A549 (cell line): ENCODE results near the gene KBTBD13. TPM values are rescaled to one million over a fixed set of nuclear protein-coding genes. Genes with fewer than 3 reads are reported as not detected.

ENCODE experiments used
- ATAC-seq, 2 experiments: fragments of 200-7000 bp in 1 of 2; fragments of >200 bp in 1 of 2; cut with Nextera tagmentation in 1 of 2; cut with Tn5 transposase in 1 of 2; 3 replicates each; pipeline versions ENCODE4 v1.8.0 to v1.9.1; 2018 to 2020; ENCODE audit warnings: mild to moderate bottlenecking in 1 of 2, moderate library complexity in 1 of 2
- CTCF ChIA-PET: fragments of 300-600 bp; sonication (Branson Sonifier 250); formaldehyde crosslinking; extraction: SDS; loops from one replicate; lab custom pipeline; 2021; ENCODE audit warnings: antibody characterized with exemption, inconsistent platforms; lab: Yijun Ruan, JAX
- POLR2A ChIA-PET: fragments of 350-600 bp; formaldehyde crosslinking; extraction: SDS; loops from one replicate; lab custom pipeline; 2021; ENCODE audit warnings: antibody characterized with exemption, inconsistent platforms; lab: Yijun Ruan, JAX
- DNase-seq, 2 experiments: peaks; one replicate each; pipeline versions ENCODE4 v3.0.0 to v3.0.0-alpha.2; 2011 to 2016; ENCODE audit warnings: low read depth in 1 of 2, low spot score in 1 of 2
- FAIRE-seq: peaks from 2 replicates; lab custom pipeline; 2011; peaks lifted over from hg19 to GRCh38; lab: Jason Lieb, UNC
- H3K27ac ChIP-seq, 2 experiments: fragments of >200 bp; sonication (Bioruptor Twin); formaldehyde crosslinking; 3 replicates each; pipeline ENCODE4 v1.5.1; 2016 to 2017
- H3K4me1 ChIP-seq: fragments of >200 bp; sonication (Bioruptor Twin); formaldehyde crosslinking; 3 replicates; pipeline ENCODE4 v1.6.1; 2016
- H3K4me2 ChIP-seq: fragments of >200 bp; sonication (Bioruptor Twin); formaldehyde crosslinking; 3 replicates; pipeline ENCODE4 v1.6.1; 2016
- H3K4me3 ChIP-seq: fragments of >200 bp; sonication (Bioruptor Twin); formaldehyde crosslinking; 3 replicates; pipeline ENCODE4 v1.5.1; 2016
- H3K9me3 ChIP-seq: fragments of >200 bp; sonication (Bioruptor Twin); formaldehyde crosslinking; 3 replicates; pipeline ENCODE4 v1.6.1; 2016
- CBX2 ChIP-seq: fragments of 200-600 bp; sonication (generic); IDR thresholded peaks from 2 replicates; pipeline ENCODE4 v1.6.1; 2016; ENCODE audit warnings: low read depth, mild to moderate bottlenecking, borderline replicate concordance
- CBX8 ChIP-seq: fragments of 200-600 bp; sonication (generic); IDR thresholded peaks from 2 replicates; pipeline ENCODE4 v1.6.1; 2016
- CHD2 ChIP-seq: fragments of 150-350 bp; IDR thresholded peaks from 2 replicates; pipeline ENCODE4 v1.6.1; 2014; ENCODE audit warnings: low read length; ENCODE audit not compliant: partially characterized antibody
- CHD4 ChIP-seq: fragments of 200-600 bp; sonication (generic); IDR thresholded peaks from 2 replicates; pipeline ENCODE4 v1.6.1; 2016; ENCODE audit warnings: antibody characterized with exemption, mild to moderate bottlenecking, borderline replicate concordance
- EHF ChIP-seq: fragments of 250-450 bp; sonication (Bioruptor Pico); IDR thresholded peaks from 2 replicates; pipeline ENCODE4 v1.5.0; 2020; ENCODE audit warnings: mild to moderate bottlenecking
- EHMT2 ChIP-seq: fragments of 200-600 bp; sonication (generic); IDR thresholded peaks from 2 replicates; pipeline ENCODE4 v1.6.1; 2016; ENCODE audit warnings: antibody characterized with exemption, low read depth, mild to moderate bottlenecking, moderate library complexity
- FOSL2 ChIP-seq, 2 experiments: fragments of 450-650 bp in 1 of 2; fragments of >200 bp in 1 of 2; sonication (Bioruptor Twin) in 1 of 2; formaldehyde crosslinking; IDR thresholded peaks; 2 replicates each; pipeline versions ENCODE4 v1.5.0 to v1.6.1; 2016 to 2020; ENCODE audit warnings: mild to moderate bottlenecking in 1 of 2, moderate library complexity in 1 of 2
- HDAC2 ChIP-seq: fragments of 200-600 bp; sonication (generic); IDR thresholded peaks from 2 replicates; pipeline ENCODE4 v1.6.1; 2016
- HOXB5 ChIP-seq: fragments of 250-450 bp; sonication (Bioruptor Pico); IDR thresholded peaks from 2 replicates; pipeline ENCODE4 v1.5.0; 2020; ENCODE audit warnings: mild to moderate bottlenecking, moderate library complexity
- JUN ChIP-seq, 2 experiments: fragments of >200 bp; sonication (Bioruptor Twin); formaldehyde crosslinking; IDR thresholded peaks; 2 replicates in 1 of 2; 3 replicates in 1 of 2; pipeline ENCODE4 v1.6.1; 2016 to 2017
- JUNB ChIP-seq: fragments of >200 bp; sonication (Bioruptor Twin); formaldehyde crosslinking; IDR thresholded peaks from 2 replicates; pipeline ENCODE4 v1.6.1; 2016
- MAFK ChIP-seq: fragments of 450-650 bp; IDR thresholded peaks from 2 replicates; pipeline ENCODE4 v1.6.1; 2014; ENCODE audit not compliant: partially characterized antibody
- PHF8 ChIP-seq: fragments of 200-600 bp; sonication (generic); IDR thresholded peaks from 2 replicates; pipeline ENCODE4 v1.6.1; 2016; ENCODE audit warnings: low read depth, mild to moderate bottlenecking, antibody characterized with exemption, moderate library complexity, borderline replicate concordance
- RARB ChIP-seq: fragments of 250-450 bp; sonication (Bioruptor Pico); IDR thresholded peaks from 2 replicates; pipeline ENCODE4 v1.8.0; 2021; ENCODE audit warnings: mild to moderate bottlenecking, moderate library complexity
- RFX5 ChIP-seq: fragments of 450-650 bp; IDR thresholded peaks from 2 replicates; pipeline ENCODE4 v1.7.1; 2014; ENCODE audit warnings: antibody characterized with exemption, mild to moderate bottlenecking, moderate library complexity
- RNF2 ChIP-seq: fragments of 200-600 bp; sonication (generic); IDR thresholded peaks from 2 replicates; pipeline ENCODE4 v1.6.1; 2016; ENCODE audit warnings: low read depth, mild to moderate bottlenecking, antibody characterized with exemption, moderate library complexity, borderline replicate concordance
- SREBF2 ChIP-seq: fragments of 450-650 bp; IDR thresholded peaks from 2 replicates; pipeline ENCODE4 v1.6.1; 2014; ENCODE audit warnings: mild to moderate bottlenecking, moderate library complexity
- TFCP2L1 ChIP-seq: fragments of 250-450 bp; sonication (Bioruptor Pico); IDR thresholded peaks from 2 replicates; pipeline ENCODE4 v1.5.0; 2021; ENCODE audit warnings: mild to moderate bottlenecking
- TP53 ChIP-seq: fragments of 250-450 bp; sonication (Bioruptor Pico); IDR thresholded peaks from 2 replicates; pipeline ENCODE4 v1.5.0; 2021; ENCODE audit warnings: mild to moderate bottlenecking, moderate library complexity
- ZC3H11A ChIP-seq: fragments of 450-650 bp; IDR thresholded peaks from 2 replicates; pipeline ENCODE4 v1.6.1; 2014; ENCODE audit warnings: antibody characterized with exemption, mild to moderate bottlenecking
- ZFP36 ChIP-seq: fragments of 450-650 bp; IDR thresholded peaks from 2 replicates; pipeline ENCODE4 v1.6.1; 2014; ENCODE audit warnings: borderline replicate concordance; ENCODE audit not compliant: partially characterized antibody
- WGBS: methylation state at CpG from one replicate; pipeline ENCODE4 v1.1.6; 2017; ENCODE audit errors: missing lambda C conversion rate; 5-methylcytosine and 5-hydroxymethylcytosine counted together
- polyA plus RNA-seq, 4 experiments: library from polyadenylated mRNA; depleted of rRNA in 3 of 4; stranded (reverse); fragments of >200 nt; fragmentation: RNase III in 1 of 4; extraction: RNeasy Plus Mini Kit Qiagen cat#74134 plus additional on column Dnase treatment in 1 of 4; gene quantifications; 2 replicates in 3 of 4; 3 replicates in 1 of 4; pipeline ENCODE4 v1.2.3, GENCODE V29; 2011 to 2017
- TF ChIP-seq, protein P1 (sequence below): fragments of 200-600 bp; sonication (generic); IDR thresholded peaks from 2 replicates; pipeline ENCODE4 v1.6.1; 2016; ENCODE audit warnings: antibody characterized with exemption, mild to moderate bottlenecking, moderate library complexity
- TF ChIP-seq, protein P2 (sequence below): fragments of >200 bp; sonication (Bioruptor Twin); formaldehyde crosslinking; IDR thresholded peaks from 3 replicates; pipeline ENCODE4 v1.5.1; 2016
- TF ChIP-seq, protein P3 (sequence below): fragments of 150-350 bp; IDR thresholded peaks from 2 replicates; pipeline ENCODE4 v1.6.1; 2014; ENCODE audit warnings: low read depth, mild to moderate bottlenecking, low read length
- TF ChIP-seq, protein P4 (sequence below): IDR thresholded peaks from 2 replicates; pipeline ENCODE4 v1.6.1; 2012
- TF ChIP-seq, protein P5 (sequence below): IDR thresholded peaks from 2 replicates; pipeline ENCODE4 v1.6.1; 2012; ENCODE audit warnings: low read depth, borderline replicate concordance

Gene KBTBD13
- polyA plus RNA-seq, 2 of the 4 experiments (the other 2 are of a cell fraction), result not detected

DNA sequence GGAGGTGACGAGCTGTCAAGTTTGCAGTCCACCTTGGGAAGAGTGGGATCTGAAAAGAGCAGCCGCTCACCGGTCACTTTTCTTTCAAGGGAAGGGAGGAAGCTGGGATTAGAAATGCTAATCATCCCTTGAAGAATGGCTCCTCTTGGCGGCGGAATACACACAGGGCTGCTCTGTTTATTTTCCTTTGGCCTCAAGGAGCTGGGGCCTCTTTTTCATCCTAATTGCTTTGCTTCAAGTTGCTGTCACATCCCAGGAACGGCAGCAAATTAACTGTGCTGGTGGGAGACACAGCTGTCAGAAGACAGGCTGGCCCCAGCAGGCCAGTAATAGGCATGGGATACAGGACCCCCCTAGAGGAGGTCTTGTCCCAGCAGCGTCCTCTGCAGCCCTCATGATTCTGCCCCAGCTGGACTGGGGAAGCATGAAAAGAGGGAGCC is 6.7 kb downstream of the KBTBD13 start:
- FAIRE-seq (no peak), ATAC-seq (no peak), DNase-seq (no peak)
- H3K4me3 ChIP-seq, result no peak overlapping the region
- H3K9me3 ChIP-seq, result no peaks in the 10 kb centered on the region
- H3K4me1 ChIP-seq, result peaks cover under 1% of the 10 kb centered on the region; the same call in 1 of the 3 replicates
- H3K27ac ChIP-seq, result no peak overlapping the region
- H3K4me2 ChIP-seq, result no peak overlapping the region
- POLR2A ChIA-PET, result interaction anchor here (0.6 kb wide), 1 partner anchor 9 kb away, joined by 4 read pairs; no protein-coding TSS in a partner anchor
- WGBS, result 77% methylated on average over 7 of the region's 7 CpGs
- TF ChIP-seq CBX8 (no peak), CHD4 (no peak), ZC3H11A (no peak), TP53 (CRISPR knock-in tag) (no peak), ZFP36 (no peak), PHF8 (no peak), RARB (no peak), EHF (CRISPR knock-in tag) (no peak), RFX5 (no peak), CHD2 (no peak), FOSL2 (IDR thresholded peaks at IDR 0.05) (no peak), FOSL2 (CRISPR knock-in tag; IDR thresholded peaks at IDR 0.05) (no peak), MAFK (no peak), RNF2 (no peak), JUNB (no peak), CBX2 (no peak), JUN (IDR thresholded peaks at IDR 0.05) (no peak)
- TF ChIP-seq, protein P1, sequence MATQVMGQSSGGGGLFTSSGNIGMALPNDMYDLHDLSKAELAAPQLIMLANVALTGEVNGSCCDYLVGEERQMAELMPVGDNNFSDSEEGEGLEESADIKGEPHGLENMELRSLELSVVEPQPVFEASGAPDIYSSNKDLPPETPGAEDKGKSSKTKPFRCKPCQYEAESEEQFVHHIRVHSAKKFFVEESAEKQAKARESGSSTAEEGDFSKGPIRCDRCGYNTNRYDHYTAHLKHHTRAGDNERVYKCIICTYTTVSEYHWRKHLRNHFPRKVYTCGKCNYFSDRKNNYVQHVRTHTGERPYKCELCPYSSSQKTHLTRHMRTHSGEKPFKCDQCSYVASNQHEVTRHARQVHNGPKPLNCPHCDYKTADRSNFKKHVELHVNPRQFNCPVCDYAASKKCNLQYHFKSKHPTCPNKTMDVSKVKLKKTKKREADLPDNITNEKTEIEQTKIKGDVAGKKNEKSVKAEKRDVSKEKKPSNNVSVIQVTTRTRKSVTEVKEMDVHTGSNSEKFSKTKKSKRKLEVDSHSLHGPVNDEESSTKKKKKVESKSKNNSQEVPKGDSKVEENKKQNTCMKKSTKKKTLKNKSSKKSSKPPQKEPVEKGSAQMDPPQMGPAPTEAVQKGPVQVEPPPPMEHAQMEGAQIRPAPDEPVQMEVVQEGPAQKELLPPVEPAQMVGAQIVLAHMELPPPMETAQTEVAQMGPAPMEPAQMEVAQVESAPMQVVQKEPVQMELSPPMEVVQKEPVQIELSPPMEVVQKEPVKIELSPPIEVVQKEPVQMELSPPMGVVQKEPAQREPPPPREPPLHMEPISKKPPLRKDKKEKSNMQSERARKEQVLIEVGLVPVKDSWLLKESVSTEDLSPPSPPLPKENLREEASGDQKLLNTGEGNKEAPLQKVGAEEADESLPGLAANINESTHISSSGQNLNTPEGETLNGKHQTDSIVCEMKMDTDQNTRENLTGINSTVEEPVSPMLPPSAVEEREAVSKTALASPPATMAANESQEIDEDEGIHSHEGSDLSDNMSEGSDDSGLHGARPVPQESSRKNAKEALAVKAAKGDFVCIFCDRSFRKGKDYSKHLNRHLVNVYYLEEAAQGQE, result no peak
- TF ChIP-seq, protein P2, sequence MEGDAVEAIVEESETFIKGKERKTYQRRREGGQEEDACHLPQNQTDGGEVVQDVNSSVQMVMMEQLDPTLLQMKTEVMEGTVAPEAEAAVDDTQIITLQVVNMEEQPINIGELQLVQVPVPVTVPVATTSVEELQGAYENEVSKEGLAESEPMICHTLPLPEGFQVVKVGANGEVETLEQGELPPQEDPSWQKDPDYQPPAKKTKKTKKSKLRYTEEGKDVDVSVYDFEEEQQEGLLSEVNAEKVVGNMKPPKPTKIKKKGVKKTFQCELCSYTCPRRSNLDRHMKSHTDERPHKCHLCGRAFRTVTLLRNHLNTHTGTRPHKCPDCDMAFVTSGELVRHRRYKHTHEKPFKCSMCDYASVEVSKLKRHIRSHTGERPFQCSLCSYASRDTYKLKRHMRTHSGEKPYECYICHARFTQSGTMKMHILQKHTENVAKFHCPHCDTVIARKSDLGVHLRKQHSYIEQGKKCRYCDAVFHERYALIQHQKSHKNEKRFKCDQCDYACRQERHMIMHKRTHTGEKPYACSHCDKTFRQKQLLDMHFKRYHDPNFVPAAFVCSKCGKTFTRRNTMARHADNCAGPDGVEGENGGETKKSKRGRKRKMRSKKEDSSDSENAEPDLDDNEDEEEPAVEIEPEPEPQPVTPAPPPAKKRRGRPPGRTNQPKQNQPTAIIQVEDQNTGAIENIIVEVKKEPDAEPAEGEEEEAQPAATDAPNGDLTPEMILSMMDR, result no peak
- TF ChIP-seq, protein P3, sequence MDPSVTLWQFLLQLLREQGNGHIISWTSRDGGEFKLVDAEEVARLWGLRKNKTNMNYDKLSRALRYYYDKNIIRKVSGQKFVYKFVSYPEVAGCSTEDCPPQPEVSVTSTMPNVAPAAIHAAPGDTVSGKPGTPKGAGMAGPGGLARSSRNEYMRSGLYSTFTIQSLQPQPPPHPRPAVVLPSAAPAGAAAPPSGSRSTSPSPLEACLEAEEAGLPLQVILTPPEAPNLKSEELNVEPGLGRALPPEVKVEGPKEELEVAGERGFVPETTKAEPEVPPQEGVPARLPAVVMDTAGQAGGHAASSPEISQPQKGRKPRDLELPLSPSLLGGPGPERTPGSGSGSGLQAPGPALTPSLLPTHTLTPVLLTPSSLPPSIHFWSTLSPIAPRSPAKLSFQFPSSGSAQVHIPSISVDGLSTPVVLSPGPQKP, result no peak
- CTCF ChIA-PET, result interaction anchor here (2.5 to 32.9 kb wide), 4 partner anchors 8 to 50 kb away, joined by 11 to 1280 read pairs (median 164); partner anchors contain the start of genes KBTBD13, MTFMT, RASL12 and SLC51B

DNA sequence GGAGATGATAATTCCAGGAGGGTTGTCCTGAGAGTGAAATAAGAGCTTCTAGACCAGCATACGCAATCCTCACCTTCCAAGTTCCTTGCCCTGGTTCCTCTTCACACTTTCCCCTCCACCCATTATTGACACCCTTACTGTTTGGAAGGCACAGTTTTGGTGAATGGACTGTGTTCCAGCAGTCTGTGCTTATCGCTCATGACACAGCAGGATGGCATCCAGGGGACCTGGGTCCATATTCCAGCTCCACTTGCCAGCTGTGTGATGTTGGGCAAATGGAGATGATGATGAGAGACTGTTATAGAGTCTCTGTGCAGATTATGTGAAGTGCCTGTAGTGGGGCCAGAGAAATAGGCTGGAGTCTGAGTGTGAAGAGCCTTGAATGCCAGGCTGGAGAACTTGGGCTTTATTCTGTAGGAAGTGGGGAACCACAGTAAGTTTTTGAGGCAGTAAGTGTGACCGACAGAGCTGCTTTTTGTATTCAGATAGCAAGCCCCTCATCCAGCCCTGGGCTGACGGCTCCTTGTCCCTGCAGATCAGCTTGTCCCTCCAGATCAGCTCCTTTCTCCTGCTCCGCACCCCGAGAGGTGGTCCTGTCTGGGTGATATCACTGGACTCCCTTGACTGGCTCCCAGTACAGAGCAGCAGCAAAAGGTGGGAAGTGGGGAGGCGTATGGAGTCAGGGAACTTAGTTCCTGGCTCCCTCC is 8.1 kb downstream of the KBTBD13 start:
- POLR2A ChIA-PET, result no interaction called here
- no peak overlapping the region for H3K4me2 ChIP-seq
- CTCF ChIA-PET, result interaction anchor here (2.3 to 32.9 kb wide), 5 partner anchors 9 to 51 kb away, joined by 11 to 1280 read pairs (median 75); partner anchors contain the start of genes KBTBD13, MTFMT, RASL12 and SLC51B
- no peak for DNase-seq
- H3K27ac ChIP-seq, result no peak overlapping the region; a peak in 1 of 6 replicates
- no peak for ATAC-seq
- H3K4me3 ChIP-seq, result no peak overlapping the region
- H3K9me3 ChIP-seq, result no peaks in the 10 kb centered on the region
- WGBS, result 78% methylated on average over 7 of the region's 7 CpGs
- H3K4me1 ChIP-seq, result no peaks in the 10 kb centered on the region
- no peak for FAIRE-seq
- no peak for TF ChIP-seq HOXB5 (CRISPR knock-in tag)
- TF ChIP-seq JUN (IDR thresholded peaks at IDR 0.05), result no peak
- no peak for TF ChIP-seq RNF2
- TF ChIP-seq TFCP2L1 (CRISPR knock-in tag), result no peak
- no peak for TF ChIP-seq CHD2
- no peak for TF ChIP-seq EHMT2
- TF ChIP-seq CBX2, result no peak
- TF ChIP-seq, protein P4, sequence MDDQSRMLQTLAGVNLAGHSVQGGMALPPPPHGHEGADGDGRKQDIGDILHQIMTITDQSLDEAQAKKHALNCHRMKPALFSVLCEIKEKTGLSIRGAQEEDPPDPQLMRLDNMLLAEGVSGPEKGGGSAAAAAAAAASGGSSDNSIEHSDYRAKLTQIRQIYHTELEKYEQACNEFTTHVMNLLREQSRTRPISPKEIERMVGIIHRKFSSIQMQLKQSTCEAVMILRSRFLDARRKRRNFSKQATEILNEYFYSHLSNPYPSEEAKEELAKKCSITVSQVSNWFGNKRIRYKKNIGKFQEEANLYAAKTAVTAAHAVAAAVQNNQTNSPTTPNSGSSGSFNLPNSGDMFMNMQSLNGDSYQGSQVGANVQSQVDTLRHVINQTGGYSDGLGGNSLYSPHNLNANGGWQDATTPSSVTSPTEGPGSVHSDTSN, result no peak
- TF ChIP-seq, protein P3, result no peak
- no peak for TF ChIP-seq ZC3H11A
- TF ChIP-seq SREBF2, result no peak
- TF ChIP-seq, protein P5, sequence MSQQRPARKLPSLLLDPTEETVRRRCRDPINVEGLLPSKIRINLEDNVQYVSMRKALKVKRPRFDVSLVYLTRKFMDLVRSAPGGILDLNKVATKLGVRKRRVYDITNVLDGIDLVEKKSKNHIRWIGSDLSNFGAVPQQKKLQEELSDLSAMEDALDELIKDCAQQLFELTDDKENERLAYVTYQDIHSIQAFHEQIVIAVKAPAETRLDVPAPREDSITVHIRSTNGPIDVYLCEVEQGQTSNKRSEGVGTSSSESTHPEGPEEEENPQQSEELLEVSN, result no peak
- TF ChIP-seq HDAC2, result no peak
- no peak for TF ChIP-seq JUNB
